K562 (cell line): ENCODE measurements around the gene ODF2. TPM values are rescaled to one million over a fixed set of nuclear protein-coding genes. Genes with fewer than 3 reads are reported as not detected.

ENCODE experiments used
- ATF3 ChIP-seq, 2 experiments: fragments of 450-650 bp in 1 of 2; sonication (generic) in 1 of 2; formaldehyde crosslinking in 1 of 2; IDR thresholded peaks in 1 of 2; conservative IDR thresholded peaks in 1 of 2; 2 replicates each; pipeline versions ENCODE4 v1.6.1 to v1.8.1; 2016 to 2023; ENCODE audit warnings: mild to moderate bottlenecking in 2 of 2, moderate library complexity in 2 of 2, inconsistent platforms in 1 of 2, missing genetic modification reagents in 1 of 2
- CCNT2 ChIP-seq: IDR thresholded peaks from 2 replicates; pipeline ENCODE4 v1.6.1; 2011; ENCODE audit warnings: borderline replicate concordance, low read depth, mild to moderate bottlenecking, moderate library complexity, mixed read lengths, low read length; ENCODE audit not compliant: insufficient read length; ENCODE audit errors: extremely low read depth
- FOXJ3 ChIP-seq: sonication (generic); formaldehyde crosslinking; IDR thresholded peaks from 2 replicates; pipeline ENCODE4 v1.4.0; 2020; ENCODE audit warnings: mild to moderate bottlenecking, missing genetic modification reagents
- HNRNPH1 ChIP-seq: fragments of 200-400 bp; formaldehyde crosslinking; optimal IDR thresholded peaks from 2 replicates; pipeline ENCODE3; 2017; ENCODE audit warnings: low read depth, mild to moderate bottlenecking, low read length, moderate library complexity
- ID3 ChIP-seq, 2 experiments: fragments of 250-450 bp in 1 of 2; fragments of 450-650 bp in 1 of 2; sonication (Bioruptor Pico) in 1 of 2; IDR thresholded peaks; 2 replicates each; pipeline versions ENCODE4 v1.6.1 to v1.8.0; 2016 to 2021; ENCODE audit warnings: mild to moderate bottlenecking in 2 of 2, moderate library complexity in 2 of 2, missing compliant biosample characterization in 1 of 2, missing genetic modification characterization in 1 of 2
- MIER1 ChIP-seq: fragments of 450-650 bp; IDR thresholded peaks from 2 replicates; pipeline ENCODE4 v1.6.1; 2016; ENCODE audit warnings: antibody characterized with exemption, mild to moderate bottlenecking, low read depth
- MYBL2 ChIP-seq, 2 experiments: fragments of 450-650 bp in 1 of 2; sonication (generic) in 1 of 2; formaldehyde crosslinking in 1 of 2; IDR thresholded peaks; 2 replicates each; pipeline versions ENCODE4 v1.6.1 to v1.8.1; 2017 to 2022; ENCODE audit warnings: borderline replicate concordance in 1 of 2, inconsistent platforms in 1 of 2, low read depth in 1 of 2, mild to moderate bottlenecking in 1 of 2, missing genetic modification reagents in 1 of 2, moderate library complexity in 1 of 2
- NFIC ChIP-seq: fragments of 450-650 bp; IDR thresholded peaks from 2 replicates; pipeline ENCODE4 v1.6.1; 2017; ENCODE audit warnings: mild to moderate bottlenecking, inconsistent platforms
- PHB ChIP-seq: fragments of 250-450 bp; sonication (Bioruptor Pico); IDR thresholded peaks from 2 replicates; pipeline ENCODE4 v1.5.0; 2021
- SMAD1 ChIP-seq: fragments of 150-350 bp; IDR thresholded peaks from 2 replicates; pipeline ENCODE4 v1.6.1; 2014; ENCODE audit warnings: low read length, low read depth; ENCODE audit not compliant: partially characterized antibody
- SNRNP70 ChIP-seq: fragments of 200-400 bp; formaldehyde crosslinking; optimal IDR thresholded peaks from 2 replicates; pipeline ENCODE3; 2017; ENCODE audit warnings: low read depth, low read length
- SOX6 ChIP-seq: fragments of 450-650 bp; IDR thresholded peaks from 2 replicates; pipeline ENCODE4 v1.6.1; 2014; ENCODE audit warnings: mild to moderate bottlenecking
- SPI1 ChIP-seq: IDR thresholded peaks from 2 replicates; pipeline ENCODE4 v1.6.1; 2011; ENCODE audit warnings: low read depth, low read length, control low read depth, borderline replicate concordance
- TAF15 ChIP-seq: fragments of 200-400 bp; formaldehyde crosslinking; IDR thresholded peaks from 2 replicates; pipeline ENCODE4 v1.6.1; 2017; ENCODE audit warnings: mild to moderate bottlenecking, low read depth, low read length, moderate library complexity
- TCF3 ChIP-seq: sonication (generic); formaldehyde crosslinking; IDR thresholded peaks from 2 replicates; pipeline ENCODE4 v1.4.0; 2020; ENCODE audit warnings: mild to moderate bottlenecking, missing genetic modification reagents
- THRB ChIP-seq: fragments of 450-650 bp; formaldehyde crosslinking; conservative IDR thresholded peaks from 2 replicates; pipeline ENCODE4 v1.4.0; 2022; ENCODE audit warnings: mild to moderate bottlenecking, missing genetic modification characterization
- TOE1 ChIP-seq, 2 experiments: fragments of 450-650 bp in 1 of 2; sonication (generic) in 1 of 2; formaldehyde crosslinking in 1 of 2; IDR thresholded peaks; 2 replicates each; pipeline versions ENCODE4 v1.7.1 to v1.8.0; 2016 to 2022; ENCODE audit warnings: borderline replicate concordance in 2 of 2, mild to moderate bottlenecking in 2 of 2, antibody characterized with exemption in 1 of 2, inconsistent platforms in 1 of 2, low read depth in 1 of 2, missing genetic modification reagents in 1 of 2, moderate library complexity in 1 of 2
- ZBED1 ChIP-seq: IDR thresholded peaks from 2 replicates; pipeline ENCODE4 v1.6.1; 2014
- ZBTB33 ChIP-seq: sonication (generic); formaldehyde crosslinking; IDR thresholded peaks from 2 replicates; pipeline ENCODE4 v1.8.1; 2023; ENCODE audit warnings: mild to moderate bottlenecking, missing genetic modification reagents
- ZEB2 ChIP-seq: fragments of 450-650 bp; IDR thresholded peaks from 2 replicates; pipeline ENCODE4 v1.6.1; 2016
- ZNF174 ChIP-seq: fragments of 250-450 bp; sonication (Bioruptor Pico); IDR thresholded peaks from 2 replicates; pipeline ENCODE4 v1.4.0; 2020; ENCODE audit warnings: mild to moderate bottlenecking
- ZNF232 ChIP-seq: sonication (generic); formaldehyde crosslinking; IDR thresholded peaks from 2 replicates; pipeline ENCODE4 v1.8.0; 2022; ENCODE audit warnings: mild to moderate bottlenecking, missing genetic modification reagents
- polyA plus RNA-seq, 8 experiments: library from polyadenylated mRNA; depleted of rRNA in 4 of 8; stranded (reverse) in 5 of 8; unstranded in 3 of 8; fragments of >200 nt; fragmentation: Nextera tagmentation in 2 of 8; fragmentation: Illumina TruSeq in 1 of 8; extraction: Ambion mirVana in 2 of 8; extraction: Trizol in 1 of 8; gene quantifications; 2 replicates each; pipeline versions ENCODE4 v1.2.1 to v1.2.3, GENCODE V29; 2011 to 2014; ENCODE audit warnings: inconsistent platforms in 1 of 8, missing spikeins in 1 of 8
- total RNA-seq, 7 experiments: library from RNA; depleted of rRNA in 6 of 7; stranded (reverse); fragments of >200 nt in 6 of 7; fragmentation: Illumina TruSeq in 2 of 7; extraction: Trizol in 2 of 7; gene quantifications; 2 replicates each; pipeline versions ENCODE4 v1.2.1 to v1.2.3, GENCODE V29; 2011 to 2021; ENCODE audit warnings: low replicate concordance in 1 of 7

ODF2 gene
- total and polyA plus RNA-seq, 9 of the 15 experiments (the other 6 are each of a cell fraction or from before 2014, with no cell fraction given), result 16.5 to 83.2 (median 69.7) TPM

- TF ChIP-seq TOE1 (IDR thresholded peaks at IDR 0.05; ENCODE audit: borderline replicate concordance) (no peak), TOE1 (CRISPR knock-in tag; IDR thresholded peaks at IDR 0.05; ENCODE audit: borderline replicate concordance, low read depth) (no peak), TCF3 (CRISPR knock-in tag) (peak; percentile 66), ZBTB33 (CRISPR knock-in tag) (no peak), THRB (no peak), PHB (CRISPR knock-in tag) (no peak), ID3 (CRISPR knock-in tag; IDR thresholded peaks at IDR 0.05) (no peak), ID3 (tag; IDR thresholded peaks at IDR 0.05) (no peak), MIER1 (no peak), ZEB2 (no peak), SNRNP70 (no peak), ZNF232 (no peak), HNRNPH1 (no peak), SOX6 (no peak), SPI1 (peak; percentile 3; the same call in 1 of the 2 replicates), ZNF174 (CRISPR knock-in tag) (no peak), SMAD1 (peak; percentile 81), TAF15 (no peak), NFIC (peak; percentile 99), FOXJ3 (CRISPR knock-in tag) (peak; percentile 76; the same call in 1 of the 2 replicates), MYBL2 (IDR thresholded peaks at IDR 0.05; ENCODE audit: low read depth) (no peak), MYBL2 (CRISPR knock-in tag; IDR thresholded peaks at IDR 0.05; ENCODE audit: borderline replicate concordance) (no peak), CCNT2 (no peak), ZBED1 (no peak), ATF3 (IDR thresholded peaks at IDR 0.05) (no peak), ATF3 (CRISPR knock-in tag; conservative IDR thresholded peaks at IDR 0.05) (no peak)
These were observed 38.4 kb downstream of the ODF2 start (continued) for GRCh38 chr9:128494108-128494745.
